Breast epithelium (tissue), 3 donors: ENCODE results near the gene SELP.

Source experiments
- CTCF ChIP-seq, 3 donors: fragments of 450-650 bp; IDR thresholded peaks; one replicate each; pipeline ENCODE4 v1.5.1; 2016 to 2017; ENCODE audit warnings: antibody characterized with exemption in 3 of 3, mild to moderate bottlenecking in 3 of 3, moderate library complexity in 3 of 3
- POLR2AphosphoS5 ChIP-seq, 3 donors: sonication (generic); formaldehyde crosslinking; IDR thresholded peaks; one replicate each; pipeline ENCODE4 v1.6.1; 2017; ENCODE audit warnings: antibody characterized with exemption in 3 of 3

DNA sequence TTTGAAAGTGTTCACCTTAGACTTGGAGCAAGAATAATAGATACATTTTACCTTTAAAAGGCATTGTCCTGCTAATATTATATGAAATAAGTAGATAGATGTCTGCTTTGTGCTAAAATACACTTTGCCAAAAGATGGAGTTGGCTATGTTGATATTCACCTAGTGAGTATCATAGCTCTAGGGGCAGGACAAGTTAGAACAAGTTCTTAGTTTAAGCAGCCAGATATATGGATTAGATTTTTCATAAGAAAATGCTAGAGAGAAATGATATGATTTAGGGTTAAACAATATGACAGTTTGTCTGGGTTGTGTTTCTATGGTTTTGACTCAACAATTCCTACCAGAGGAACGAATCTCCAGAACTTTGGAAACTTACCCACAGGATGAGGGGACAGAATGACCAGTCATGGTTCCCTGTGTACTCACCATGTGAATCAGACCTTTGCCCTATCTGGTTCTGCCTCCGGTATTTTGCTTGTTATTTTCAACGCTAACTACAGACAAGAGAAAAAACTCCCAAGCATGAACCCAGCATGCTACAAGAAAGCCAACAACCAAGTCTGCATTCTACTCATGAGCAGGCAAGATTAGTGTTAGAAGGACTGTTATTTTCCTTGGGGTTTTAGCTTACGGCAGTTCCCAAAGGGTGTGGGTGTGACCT lies 45.3 kb downstream of the SELP start:
- no peak for TF ChIP-seq CTCF (IDR thresholded peaks at IDR 0.05)
- TF ChIP-seq POLR2AphosphoS5 (IDR thresholded peaks at IDR 0.05) = no peak
